GOT3 (cell line): ENCODE results near the gene SRCAP.

ENCODE experiments used
- DNase-seq: peaks from one replicate; lab custom pipeline; 2025; ENCODE audit warnings: mixed read lengths; lab: John Stamatoyannopoulos, UW

The SRCAP gene

GRCh38 chr16:30775392-30776188 is 76.6 kb downstream of the SRCAP start:
- no peak for DNase-seq

DNA sequence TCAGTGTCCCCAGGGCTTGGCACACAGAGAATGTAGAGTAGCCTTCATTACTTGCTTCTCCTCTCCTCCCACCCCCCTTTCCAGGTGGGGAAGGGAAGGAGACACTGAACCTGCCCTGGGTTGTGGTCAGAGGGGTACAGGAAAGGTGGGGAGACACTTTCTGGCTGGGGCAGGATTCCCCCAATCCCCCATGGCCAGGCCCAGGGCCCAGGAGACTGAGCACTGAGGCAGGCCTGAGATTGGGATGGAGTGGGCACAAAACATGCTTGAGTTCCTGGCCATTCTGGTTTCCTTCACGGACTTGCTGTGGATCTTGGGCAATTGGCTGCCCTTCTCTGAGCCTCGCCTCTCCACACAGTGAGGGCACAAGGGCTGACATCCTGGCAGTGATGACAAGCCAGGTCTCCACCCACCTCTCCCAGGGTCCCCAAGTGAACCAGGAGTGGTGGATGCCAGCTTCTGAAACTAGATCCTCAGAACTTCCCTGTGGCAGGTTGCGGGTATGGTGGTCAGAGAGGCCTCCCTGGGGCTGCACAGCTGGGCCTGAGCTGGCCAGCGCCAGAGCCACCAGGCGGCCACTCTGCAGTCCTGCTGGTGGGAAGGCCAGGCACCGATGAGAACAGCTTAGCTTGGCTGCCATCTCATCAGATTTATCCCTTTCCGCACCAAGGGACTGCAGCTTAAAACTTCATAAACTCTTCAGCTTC is 78.8 kb downstream of the SRCAP start:
- no peak for DNase-seq

DNA sequence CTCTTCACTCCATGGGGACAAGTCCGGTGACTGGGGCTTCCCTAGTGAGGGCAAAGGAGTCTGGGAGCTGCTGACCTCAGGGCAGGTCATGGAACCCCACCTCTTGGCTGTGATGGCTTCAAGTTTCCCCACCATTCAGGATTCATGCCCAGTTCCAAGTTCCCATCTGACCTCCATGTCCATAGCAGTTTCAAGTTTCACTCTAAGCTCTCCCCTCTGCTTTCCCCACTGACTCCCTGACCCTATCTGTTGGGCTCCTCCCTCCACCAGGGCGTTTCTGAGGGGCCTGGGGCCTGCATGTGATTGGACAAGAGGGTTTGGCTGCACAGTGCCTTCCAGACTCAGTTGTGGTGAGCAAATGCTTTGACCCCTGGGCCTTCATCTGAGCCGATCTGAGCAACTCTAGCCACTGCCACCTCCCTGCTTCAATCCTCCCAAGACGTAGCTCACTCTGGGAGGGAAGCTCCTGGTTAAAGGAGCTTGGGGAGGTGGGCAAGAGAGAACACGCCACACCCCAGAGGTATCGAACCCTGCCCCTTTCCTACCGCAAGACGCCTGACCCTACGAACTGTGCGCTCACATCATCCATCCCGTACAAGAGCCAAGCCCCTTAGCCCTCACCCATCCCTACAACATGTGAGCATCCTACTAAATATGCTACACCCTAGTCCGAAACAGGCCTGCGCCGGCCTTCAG is 79.7 kb downstream of the SRCAP start:
- no peak for DNase-seq

GRCh38 chr16:30779596-30779995 is 80.6 kb downstream of the SRCAP start:
- DNase-seq: no peak

GRCh38 chr16:30780021-30780420 is 81.0 kb downstream of the SRCAP start:
- DNase-seq: no peak

DNA sequence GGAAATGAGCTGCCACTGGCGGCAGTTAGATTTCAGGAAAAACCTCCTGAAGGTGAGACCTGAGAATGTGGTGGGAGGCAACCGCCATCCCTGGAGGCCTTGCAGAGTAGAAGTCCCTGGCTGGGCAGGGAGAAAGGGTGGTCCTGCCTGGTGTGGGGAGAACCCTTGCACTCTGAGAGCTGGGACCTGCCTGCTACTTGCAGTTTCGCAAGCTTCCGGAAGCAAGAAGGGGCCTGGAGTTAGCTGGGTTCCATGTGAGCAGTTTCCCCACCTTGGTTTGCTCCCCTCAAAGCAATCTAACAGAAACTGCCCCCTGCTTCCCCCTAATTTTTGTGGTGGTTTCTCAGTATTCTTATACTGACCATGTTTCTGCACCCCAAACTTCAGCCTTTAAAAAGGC is 81.6 kb downstream of the SRCAP start:
- no peak for DNase-seq

GRCh38 chr16:30782486-30783279 is 83.7 kb downstream of the SRCAP start:
- no peak for DNase-seq

DNA sequence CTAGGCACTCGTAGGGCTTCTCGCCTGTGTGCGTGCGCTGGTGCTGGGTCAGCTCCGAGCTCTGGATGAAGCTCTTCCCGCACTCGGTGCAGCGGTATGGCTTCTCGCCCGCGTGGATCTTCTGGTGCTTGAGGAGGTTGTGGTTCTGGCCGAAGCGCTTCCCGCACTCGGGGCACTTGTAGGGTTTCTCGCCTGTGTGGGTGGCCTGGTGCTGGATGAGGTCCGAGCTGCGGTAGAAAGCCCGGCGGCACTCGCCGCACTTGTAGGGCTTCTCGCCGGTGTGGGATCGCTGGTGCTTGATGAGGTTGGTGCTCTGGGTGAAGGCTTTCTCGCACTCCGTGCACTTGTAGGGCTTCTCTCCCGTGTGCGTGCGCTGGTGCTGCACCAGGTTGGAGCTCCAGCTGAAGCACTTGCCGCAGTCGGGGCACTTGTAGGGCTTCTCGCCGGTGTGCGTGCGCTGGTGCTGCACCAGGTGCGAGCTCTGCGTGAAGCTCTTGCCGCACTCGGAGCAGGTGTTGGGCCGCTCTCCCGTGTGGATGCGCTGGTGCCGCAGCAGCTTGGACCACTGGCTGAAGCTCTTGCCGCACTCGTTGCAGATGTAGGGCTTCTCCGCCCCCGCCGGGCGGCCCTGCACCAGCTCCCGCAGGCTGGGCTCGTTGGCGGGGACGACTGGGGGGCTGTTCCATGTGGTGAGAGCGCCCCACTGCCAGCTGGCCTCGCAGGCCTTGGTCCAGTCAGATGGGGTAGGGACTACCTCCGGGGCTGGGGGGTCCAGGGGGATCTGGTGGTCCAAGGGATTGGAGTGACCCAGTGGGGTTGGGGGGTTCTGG is 84.5 kb downstream of the SRCAP start:
- DNase-seq: no peak

- no peak for DNase-seq
Observed at GRCh38 chr16:30784215-30784614, 85.2 kb downstream of the SRCAP start.

- DNase-seq: no peak
Observed at GRCh38 chr16:30785126-30786106, 86.4 kb downstream of the SRCAP start.

GRCh38 chr16:30786115-30786935 is 87.4 kb downstream of the SRCAP start:
- no peak for DNase-seq

DNA sequence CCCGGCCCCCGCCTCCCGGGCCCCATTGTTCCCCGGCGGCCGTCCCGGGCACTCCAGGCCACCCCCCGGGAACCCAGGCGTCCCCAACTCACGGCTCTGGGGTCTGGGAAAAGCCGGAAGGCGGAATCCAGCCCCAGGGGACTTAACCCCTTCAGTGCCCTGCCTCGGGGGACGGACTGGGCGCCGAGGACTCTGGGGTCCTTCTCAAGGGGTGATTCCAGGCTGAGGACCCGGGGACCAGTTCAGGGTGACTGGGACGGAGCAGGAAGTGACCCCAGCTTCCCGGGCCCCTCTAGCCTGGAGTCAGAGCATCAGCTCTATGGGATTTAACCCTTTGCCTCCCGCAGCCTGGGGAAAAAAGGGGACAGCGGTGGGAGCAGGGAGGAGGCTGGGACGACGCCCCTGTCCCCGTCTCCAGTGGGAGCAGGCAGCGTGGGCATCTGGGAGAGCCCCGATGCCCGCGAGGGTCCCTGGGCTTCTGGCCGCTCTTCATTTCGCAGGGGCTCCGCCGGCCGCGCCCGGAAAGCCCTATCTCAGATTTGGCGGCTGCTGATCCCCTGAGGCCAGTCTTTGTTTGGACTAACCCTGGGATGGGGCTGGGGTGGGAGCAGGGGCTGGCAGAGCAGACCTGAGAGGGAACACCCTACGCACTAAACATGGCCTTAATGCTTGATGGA is 88.1 kb downstream of the SRCAP start, which contains the start of gene ZNF629:
Gene ZNF629 (minus strand): TSS at position 270 of the 677 bp plus-strand sequence. CDS start 2,723 bp downstream, outside the sequence.
- no peak for DNase-seq

DNA sequence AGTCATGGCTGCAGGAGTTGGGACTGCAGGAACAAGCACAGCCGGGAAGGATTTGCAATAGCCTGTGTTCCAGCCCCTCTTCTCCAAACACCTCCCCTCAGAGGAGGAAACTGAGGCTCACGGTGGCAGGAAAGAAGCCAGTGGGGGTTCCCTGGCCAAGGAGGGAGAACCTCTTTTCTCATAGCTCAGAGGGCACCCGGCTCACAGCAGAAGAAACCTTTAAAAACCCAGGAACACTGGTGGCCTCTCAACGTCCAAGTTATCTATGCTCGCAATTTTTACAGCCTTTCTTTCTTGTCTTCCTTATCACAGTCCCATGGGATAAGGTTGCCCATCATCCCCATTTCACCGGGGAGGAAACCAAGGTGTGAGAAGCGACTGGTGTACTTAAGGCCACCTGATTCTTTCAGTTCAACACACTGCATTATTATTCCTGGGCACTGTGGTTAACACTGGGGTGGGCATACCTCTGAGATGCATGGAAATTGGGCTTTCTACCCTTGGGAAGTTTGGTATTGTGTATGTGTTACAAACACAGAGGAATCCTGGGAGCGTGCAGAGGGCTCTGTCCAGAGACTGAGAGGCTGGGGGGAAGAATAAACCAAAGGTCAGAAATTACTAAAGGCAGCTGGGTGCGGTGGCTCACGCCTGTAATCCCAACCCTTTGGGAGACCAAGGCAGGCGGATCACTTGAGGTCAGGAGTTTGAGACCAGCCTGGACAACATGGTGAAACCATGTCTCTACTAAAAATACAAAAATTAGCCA is 88.8 kb downstream of the SRCAP start:
- DNase-seq: no peak
